ENCODE results near the gene DRGX. TPM values are rescaled to one million over a fixed set of nuclear protein-coding genes. Genes with fewer than 3 reads are reported as not detected.

Gene DRGX
- total and polyA plus RNA-seq, 2 of the 4 experiments (the other 2 are of a cell fraction) = not detected

DNA sequence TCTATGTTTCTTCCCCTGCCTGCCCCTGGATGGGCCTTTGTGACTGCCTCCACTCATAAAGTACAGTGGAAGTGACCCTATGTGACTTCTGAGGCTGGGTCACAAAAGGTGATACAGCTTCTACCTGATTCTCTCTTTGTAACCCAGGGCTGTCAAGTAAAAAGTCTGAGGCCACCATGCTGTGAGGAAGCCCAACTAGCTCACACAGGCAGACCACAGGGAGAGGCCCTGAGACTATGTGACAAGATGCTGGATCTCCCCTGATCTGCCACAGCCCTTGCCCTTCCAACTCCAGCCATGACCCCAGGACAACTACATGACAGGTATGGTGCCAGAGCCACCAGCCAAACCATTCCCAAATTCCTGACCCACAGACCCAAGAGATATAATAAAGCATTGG is 45.8 kb downstream of the DRGX start:
- Histone ChIP-seq H2BK120ac (ENCODE audit: low read depth, low read length) (no peak overlapping the region), H3K9me1 (ENCODE audit: insufficient read depth, low read length) (no peaks in the 10 kb centered on the region), H2AFZ (replicated peaks; ENCODE audit: low read length, poor library complexity) (no peak overlapping the region), H3K56ac (ENCODE audit: extremely low read depth, insufficient read depth, low read length) (no peak overlapping the region), H3K4ac (ENCODE audit: low read depth, low read length) (no peak overlapping the region), H2BK15ac (ENCODE audit: low read depth, low read length) (no peak overlapping the region), H2AK9ac (replicated peaks; ENCODE audit: low read depth, low read length, poor library complexity) (no peak overlapping the region), H4K91ac (ENCODE audit: insufficient read depth, low read depth, low read length) (no peak overlapping the region), H3K79me1 (ENCODE audit: low read depth in 1 of 2, low read length in 2 of 2) (no peaks in the 10 kb centered on the region), H3K9ac (ENCODE audit: low read depth, low read length) (no peak overlapping the region), H3K14ac (replicated peaks; ENCODE audit: low read depth, low read length) (no peak overlapping the region), H2BK20ac (ENCODE audit: low read depth, low read length) (no peak overlapping the region), H3K23ac (ENCODE audit: low read depth, low read length) (no peak overlapping the region), H3K36me3 (ENCODE audit: control insufficient read depth, insufficient read depth, low read length) (no peaks in the 10 kb centered on the region), H4K20me1 (ENCODE audit: insufficient read depth, low read length) (no peaks in the 10 kb centered on the region), H3K18ac (ENCODE audit: low read depth, low read length) (no peak overlapping the region), H3K9me3 (ENCODE audit: control insufficient read depth, insufficient read depth, low read length) (peaks cover 4% of the 10 kb centered on the region; the same call in 1 of the 2 replicates), H3K4me3 (ENCODE audit: insufficient read depth, low read depth, low read length) (no peak overlapping the region), H3K4me2 (ENCODE audit: low read depth, low read length) (no peak overlapping the region), H4K5ac (ENCODE audit: low read depth, low read length) (no peak overlapping the region), H4K8ac (ENCODE audit: low read depth in 2 of 2, low read length in 2 of 2) (no peak overlapping the region), H3K27me3 (ENCODE audit: control insufficient read depth, insufficient read depth, low read length) (peaks cover 2% of the 10 kb centered on the region; the same call in 1 of the 2 replicates), H2AK5ac (ENCODE audit: low read depth, low read length) (no peak overlapping the region), H3K27ac (ENCODE audit: insufficient read depth, low read length) (no peak overlapping the region), H2BK5ac (ENCODE audit: low read depth, low read length, poor library complexity, severe bottlenecking) (no peak overlapping the region), H3K4me1 (ENCODE audit: control insufficient read depth, insufficient read depth, low read length) (no peaks in the 10 kb centered on the region)
- BruUV-seq (replicated peaks) = no TSS peak
- dilution Hi-C loops (cut with HindIII; ENCODE audit: low sequenced_read_pairs, unreplicated experiment) = no loop called here
- POLR2A ChIA-PET (ENCODE audit: unreplicated experiment) = no interaction called here
- DNase-seq (no peak), ATAC-seq (ENCODE audit: low read depth) (no peak)
- TF ChIP-seq MAFK (IDR thresholded peaks at IDR 0.05; ENCODE audit: low read depth, low read length) (no peak), CEBPB (IDR thresholded peaks at IDR 0.05; ENCODE audit: low read depth, low read length) (no peak), RCOR1 (IDR thresholded peaks at IDR 0.05; ENCODE audit: insufficient replicate concordance, low read length) (no peak), POLR2A (IDR thresholded peaks at IDR 0.05; ENCODE audit: low read depth, low read length) (no peak), CHD1 (IDR thresholded peaks at IDR 0.05; ENCODE audit: low read depth, low read length) (no peak), RFX5 (IDR thresholded peaks at IDR 0.05; ENCODE audit: low read depth, low read length) (no peak), NFE2L2 (IDR thresholded peaks at IDR 0.05; ENCODE audit: low read depth, low read length) (no peak), BHLHE40 (IDR thresholded peaks at IDR 0.05; ENCODE audit: low read depth, low read length) (no peak), MXI1 (IDR thresholded peaks at IDR 0.05; ENCODE audit: borderline replicate concordance, low read depth, low read length) (no peak), SMC3 (IDR thresholded peaks at IDR 0.05; ENCODE audit: low read depth, low read length) (no peak), MAZ (IDR thresholded peaks at IDR 0.05; ENCODE audit: borderline replicate concordance, low read depth, low read length) (no peak), RAD21 (IDR thresholded peaks at IDR 0.05; ENCODE audit: low read length) (no peak), FOS (IDR thresholded peaks at IDR 0.05; ENCODE audit: low read depth, low read length) (no peak)
- TF ChIP-seq, protein P1, sequence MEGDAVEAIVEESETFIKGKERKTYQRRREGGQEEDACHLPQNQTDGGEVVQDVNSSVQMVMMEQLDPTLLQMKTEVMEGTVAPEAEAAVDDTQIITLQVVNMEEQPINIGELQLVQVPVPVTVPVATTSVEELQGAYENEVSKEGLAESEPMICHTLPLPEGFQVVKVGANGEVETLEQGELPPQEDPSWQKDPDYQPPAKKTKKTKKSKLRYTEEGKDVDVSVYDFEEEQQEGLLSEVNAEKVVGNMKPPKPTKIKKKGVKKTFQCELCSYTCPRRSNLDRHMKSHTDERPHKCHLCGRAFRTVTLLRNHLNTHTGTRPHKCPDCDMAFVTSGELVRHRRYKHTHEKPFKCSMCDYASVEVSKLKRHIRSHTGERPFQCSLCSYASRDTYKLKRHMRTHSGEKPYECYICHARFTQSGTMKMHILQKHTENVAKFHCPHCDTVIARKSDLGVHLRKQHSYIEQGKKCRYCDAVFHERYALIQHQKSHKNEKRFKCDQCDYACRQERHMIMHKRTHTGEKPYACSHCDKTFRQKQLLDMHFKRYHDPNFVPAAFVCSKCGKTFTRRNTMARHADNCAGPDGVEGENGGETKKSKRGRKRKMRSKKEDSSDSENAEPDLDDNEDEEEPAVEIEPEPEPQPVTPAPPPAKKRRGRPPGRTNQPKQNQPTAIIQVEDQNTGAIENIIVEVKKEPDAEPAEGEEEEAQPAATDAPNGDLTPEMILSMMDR (conservative IDR thresholded peaks at IDR 0.05; ENCODE audit: low read depth, low read length) = no peak
- TF ChIP-seq, protein P2, sequence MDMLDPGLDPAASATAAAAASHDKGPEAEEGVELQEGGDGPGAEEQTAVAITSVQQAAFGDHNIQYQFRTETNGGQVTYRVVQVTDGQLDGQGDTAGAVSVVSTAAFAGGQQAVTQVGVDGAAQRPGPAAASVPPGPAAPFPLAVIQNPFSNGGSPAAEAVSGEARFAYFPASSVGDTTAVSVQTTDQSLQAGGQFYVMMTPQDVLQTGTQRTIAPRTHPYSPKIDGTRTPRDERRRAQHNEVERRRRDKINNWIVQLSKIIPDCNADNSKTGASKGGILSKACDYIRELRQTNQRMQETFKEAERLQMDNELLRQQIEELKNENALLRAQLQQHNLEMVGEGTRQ (IDR thresholded peaks at IDR 0.05; ENCODE audit: low read depth, low read length) = no peak
- TF ChIP-seq, protein P3, sequence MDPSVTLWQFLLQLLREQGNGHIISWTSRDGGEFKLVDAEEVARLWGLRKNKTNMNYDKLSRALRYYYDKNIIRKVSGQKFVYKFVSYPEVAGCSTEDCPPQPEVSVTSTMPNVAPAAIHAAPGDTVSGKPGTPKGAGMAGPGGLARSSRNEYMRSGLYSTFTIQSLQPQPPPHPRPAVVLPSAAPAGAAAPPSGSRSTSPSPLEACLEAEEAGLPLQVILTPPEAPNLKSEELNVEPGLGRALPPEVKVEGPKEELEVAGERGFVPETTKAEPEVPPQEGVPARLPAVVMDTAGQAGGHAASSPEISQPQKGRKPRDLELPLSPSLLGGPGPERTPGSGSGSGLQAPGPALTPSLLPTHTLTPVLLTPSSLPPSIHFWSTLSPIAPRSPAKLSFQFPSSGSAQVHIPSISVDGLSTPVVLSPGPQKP (IDR thresholded peaks at IDR 0.05; ENCODE audit: borderline replicate concordance, low read depth, low read length) = no peak
- CTCF ChIA-PET = no interaction called here
- in situ Hi-C loops (cut with MboI; ENCODE audit: low sequenced_read_pairs) = no loop called here
- intact Hi-C loops (cut with micrococcal nuclease) = no loop called here

All from IMR-90 (cell line).